Osteocyte (in vitro differentiated cells): ENCODE data around the gene NOP16. TPM values are rescaled to one million over a fixed set of nuclear protein-coding genes. Genes with fewer than 3 reads are reported as not detected.

Experiments used
- DNase-seq: peaks from one replicate; pipeline ENCODE4 v3.0.0; 2021; ENCODE audit warnings: mixed read lengths; ENCODE audit not compliant: unreplicated experiment; ENCODE audit errors: extremely low spot score
- H3K27ac Mint-ChIP-seq: one replicate; pipeline ENCODE4 v1.8.0; 2021; ENCODE audit warnings: mild to moderate bottlenecking, mixed read lengths; ENCODE audit not compliant: unreplicated experiment
- H3K27me3 Mint-ChIP-seq: one replicate; pipeline ENCODE4 v1.8.0; 2021; ENCODE audit warnings: mixed read lengths; ENCODE audit not compliant: unreplicated experiment
- H3K36me3 Mint-ChIP-seq: one replicate; pipeline ENCODE4 v1.8.0; 2021; ENCODE audit warnings: mixed read lengths; ENCODE audit not compliant: unreplicated experiment
- H3K4me1 Mint-ChIP-seq: one replicate; pipeline ENCODE4 v1.8.0; 2021; ENCODE audit warnings: mixed read lengths; ENCODE audit not compliant: unreplicated experiment
- H3K4me3 Mint-ChIP-seq: one replicate; pipeline ENCODE4 v1.8.0; 2021; ENCODE audit warnings: mild to moderate bottlenecking, moderate library complexity, mixed read lengths; ENCODE audit not compliant: unreplicated experiment
- H3K9me3 Mint-ChIP-seq: one replicate; pipeline ENCODE4 v1.8.0; 2021; ENCODE audit warnings: mixed read lengths; ENCODE audit not compliant: unreplicated experiment
- CTCF ChIP-seq: fragments of 200-600 bp; sonication (generic); IDR thresholded peaks from 2 replicates; pipeline ENCODE4 v1.5.0; 2021; ENCODE audit warnings: antibody characterized with exemption, mild to moderate bottlenecking, moderate library complexity
- total RNA-seq: library from RNA; stranded (reverse); gene quantifications from 2 replicates; pipeline ENCODE4 v1.2.1, GENCODE V29; 2021

Gene NOP16
- total RNA-seq, 1 donor from 2014 or later, result 15.5 TPM

GRCh38 chr5:176391479-176391878 is 3.1 kb upstream of the NOP16 start:
- DNase-seq, result no peak
- H3K27me3 Mint-ChIP-seq, result no peaks in the 10 kb centered on the region
- H3K4me1 Mint-ChIP-seq, result peaks cover 24% of the 10 kb centered on the region
- TF ChIP-seq CTCF, result no peak
- H3K9me3 Mint-ChIP-seq, result no peaks in the 10 kb centered on the region
- no peak overlapping the region for H3K27ac Mint-ChIP-seq
- no peak overlapping the region for H3K4me3 Mint-ChIP-seq
- peaks cover 11% of the 10 kb centered on the region for H3K36me3 Mint-ChIP-seq

DNA sequence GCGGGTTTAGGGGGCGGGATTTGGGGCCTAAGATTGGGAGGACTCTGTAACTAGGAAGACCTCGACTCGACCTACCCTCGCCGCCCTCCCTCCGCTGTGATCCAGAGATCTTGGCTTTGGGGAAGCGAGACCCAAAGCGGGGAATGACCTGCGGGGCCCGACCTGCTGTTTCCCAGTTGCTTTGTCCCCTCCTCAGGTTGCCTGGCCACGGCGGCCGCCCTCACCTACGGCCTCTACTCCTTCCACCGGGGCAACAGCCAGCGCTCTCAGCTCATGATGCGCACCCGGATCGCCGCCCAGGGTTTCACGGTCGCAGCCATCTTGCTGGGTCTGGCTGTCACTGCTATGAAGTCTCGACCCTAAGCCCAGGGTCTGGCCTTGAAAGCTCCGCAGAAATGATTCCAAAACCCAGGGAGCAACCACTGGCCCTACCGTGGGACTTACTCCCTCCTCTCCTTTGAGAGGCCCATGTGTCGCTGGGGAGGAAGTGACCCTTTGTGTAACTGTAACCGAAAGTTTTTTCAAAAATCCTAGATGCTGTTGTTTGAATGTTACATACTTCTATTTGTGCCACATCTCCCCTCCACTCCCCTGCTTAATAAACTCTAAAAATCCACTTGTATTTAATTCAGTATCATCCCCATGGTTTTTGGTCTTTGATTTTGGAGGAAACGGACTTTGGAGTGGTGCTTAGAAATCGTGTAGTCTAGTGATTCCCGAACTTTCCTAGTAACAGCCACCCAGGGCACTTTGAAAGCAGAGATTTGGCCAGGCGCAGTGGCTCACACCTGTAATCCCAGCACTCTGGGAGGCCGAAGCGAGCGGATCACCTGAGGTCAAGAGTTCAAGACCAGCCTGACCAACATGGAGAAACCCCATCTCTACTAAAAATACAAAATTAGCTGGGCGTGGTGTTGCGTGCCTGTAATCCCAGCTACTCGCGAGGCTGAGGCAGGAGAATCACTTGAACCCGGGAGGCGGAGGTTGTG is 1.0 kb upstream of the NOP16 start:
- H3K36me3 Mint-ChIP-seq, result peaks cover 17% of the 10 kb centered on the region
- H3K27me3 Mint-ChIP-seq, result no peaks in the 10 kb centered on the region
- no peaks in the 10 kb centered on the region for H3K9me3 Mint-ChIP-seq
- DNase-seq, result no peak
- H3K27ac Mint-ChIP-seq, result peak overlapping the region; percentile 98
- peaks cover 27% of the 10 kb centered on the region for H3K4me1 Mint-ChIP-seq
- no peak for TF ChIP-seq CTCF
- H3K4me3 Mint-ChIP-seq, result peak overlapping the region; percentile 93

DNA sequence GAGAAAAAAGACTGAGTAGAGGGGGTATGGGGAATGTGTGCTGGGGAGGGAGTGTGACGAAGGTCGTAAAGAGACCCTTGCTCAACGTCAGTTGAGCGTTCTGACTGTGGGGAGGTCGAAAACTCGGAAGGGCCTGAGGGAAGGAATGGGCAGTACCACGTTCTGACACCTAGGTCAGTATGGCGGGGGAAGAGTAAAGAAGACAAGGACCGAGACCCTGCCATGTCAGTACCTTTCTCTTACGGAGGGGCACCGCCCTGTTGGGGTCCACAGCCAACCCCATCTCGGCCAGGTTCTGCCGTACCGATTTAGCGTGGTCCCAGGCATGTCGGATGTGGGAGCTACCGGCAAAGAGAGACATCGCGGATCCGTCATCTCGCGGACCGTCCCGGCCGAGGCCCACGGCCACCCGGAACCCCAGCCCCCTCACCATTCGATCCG is 375 bp downstream of the NOP16 start:
- Mint-ChIP-seq H3K27me3 (no peaks in the 10 kb centered on the region), H3K9me3 (no peaks in the 10 kb centered on the region), H3K36me3 (peaks cover 19% of the 10 kb centered on the region), H3K4me3 (peak overlapping the region; percentile 93), H3K4me1 (peaks cover 27% of the 10 kb centered on the region), H3K27ac (peak overlapping the region; percentile 98)
- no peak for TF ChIP-seq CTCF
- no peak for DNase-seq

DNA sequence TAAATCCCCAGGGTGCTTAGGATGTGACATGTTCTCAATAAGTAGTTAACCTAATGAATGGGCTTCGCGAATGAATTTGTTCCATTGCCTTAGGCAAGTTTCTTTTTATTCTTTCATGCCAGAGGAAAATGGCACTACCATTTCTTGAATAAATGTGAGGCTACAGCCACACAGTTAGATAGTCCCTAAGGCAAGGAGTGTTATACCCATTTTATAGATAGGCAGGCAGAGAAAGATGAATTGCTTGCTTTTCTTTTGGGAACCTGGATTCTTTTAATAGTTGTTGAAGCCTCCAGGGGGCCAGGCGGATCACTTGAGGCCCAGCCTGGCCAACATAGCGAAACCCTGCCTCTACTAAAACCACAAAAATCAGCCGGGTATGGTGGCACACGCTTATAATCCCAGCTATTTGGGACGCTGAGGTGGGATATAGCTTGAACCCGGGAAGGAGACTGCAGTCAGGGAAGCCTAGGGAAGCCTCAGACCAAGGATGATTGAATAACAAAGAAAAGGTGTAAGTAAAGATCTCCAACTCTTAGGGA is 943 bp downstream of the NOP16 start:
- DNase-seq, result no peak

More for the DNA sequence above, 943 bp downstream of the NOP16 start:
- Mint-ChIP-seq H3K36me3 (peaks cover 19% of the 10 kb centered on the region), H3K4me3 (peak overlapping the region; percentile 93), H3K9me3 (no peaks in the 10 kb centered on the region), H3K27me3 (no peaks in the 10 kb centered on the region), H3K27ac (peak overlapping the region; percentile 98), H3K4me1 (peaks cover 27% of the 10 kb centered on the region)
- no peak for TF ChIP-seq CTCF
